Mesenchymal stem cell (in vitro differentiated cells and primary cell): Measurements from ENCODE around the gene BPHL. TPM values are rescaled to one million over a fixed set of nuclear protein-coding genes. Genes with fewer than 3 reads are reported as not detected.

ENCODE experiments used
- DNase-seq: peaks from one replicate; pipeline ENCODE4 v3.0.0-alpha.2; 2013
- H2AFZ ChIP-seq: one replicate; pipeline ENCODE4 v1.6.1; 2013; ENCODE audit warnings: low read depth, mild to moderate bottlenecking, control low read depth, inconsistent platforms, low read length, moderate library complexity
- H2AK5ac ChIP-seq: 2 replicates; pipeline ENCODE4 v1.6.1; 2013; ENCODE audit warnings: low read length, moderate library complexity, mild to moderate bottlenecking, inconsistent platforms; ENCODE audit not compliant: severe bottlenecking
- H2BK120ac ChIP-seq: one replicate; pipeline ENCODE4 v1.6.1; 2013; ENCODE audit warnings: low read depth, mild to moderate bottlenecking, inconsistent platforms, low read length, moderate library complexity
- H2BK12ac ChIP-seq, 2 experiments: one replicate each; pipeline ENCODE4 v1.6.1; 2013; ENCODE audit warnings: inconsistent platforms in 2 of 2, low read length in 2 of 2, mild to moderate bottlenecking in 2 of 2, moderate library complexity in 2 of 2, control low read depth in 1 of 2
- H2BK15ac ChIP-seq: one replicate; pipeline ENCODE4 v1.6.1; 2013; ENCODE audit warnings: mild to moderate bottlenecking, low read depth, inconsistent platforms; ENCODE audit not compliant: poor library complexity, severe bottlenecking
- H2BK5ac ChIP-seq: 2 replicates; pipeline ENCODE4 v1.6.1; 2013; ENCODE audit warnings: low read depth, mild to moderate bottlenecking, low read length, control low read depth, inconsistent platforms; ENCODE audit not compliant: poor library complexity, severe bottlenecking
- H3K14ac ChIP-seq, 2 experiments: one replicate each; pipeline ENCODE4 v1.6.1; 2013; ENCODE audit warnings: inconsistent platforms in 2 of 2, low read length in 2 of 2, control low read depth in 1 of 2, mild to moderate bottlenecking in 1 of 2, moderate library complexity in 1 of 2
- H3K18ac ChIP-seq, 2 experiments: one replicate each; pipeline ENCODE4 v1.6.1; 2013; ENCODE audit warnings: inconsistent platforms in 2 of 2, low read length in 2 of 2, control low read depth in 1 of 2, low read depth in 1 of 2, mild to moderate bottlenecking in 1 of 2
- H3K23ac ChIP-seq, 2 experiments: one replicate each; pipeline ENCODE4 v1.6.1; 2013; ENCODE audit warnings: inconsistent platforms in 2 of 2, low read length in 2 of 2, mild to moderate bottlenecking in 2 of 2, moderate library complexity in 2 of 2, control low read depth in 1 of 2
- H3K27ac ChIP-seq: 2 replicates; pipeline ENCODE4 v1.5.1; 2013; ENCODE audit warnings: mild to moderate bottlenecking, moderate library complexity, low read length, control low read depth, inconsistent platforms; ENCODE audit not compliant: poor library complexity, severe bottlenecking
- H3K27me3 ChIP-seq, 2 experiments: 2 replicates each; pipeline versions ENCODE4 v1.6.1 to v1.7.0; 2013; ENCODE audit warnings: low read length in 2 of 2, mild to moderate bottlenecking in 2 of 2, moderate library complexity in 2 of 2, control low read depth in 1 of 2, inconsistent platforms in 1 of 2; ENCODE audit not compliant: control insufficient read depth in 1 of 2, insufficient read depth in 1 of 2
- H3K36me3 ChIP-seq, 2 experiments: 2 replicates each; pipeline versions ENCODE4 v1.6.1 to v1.7.0; 2013; ENCODE audit warnings: low read length in 2 of 2, control low read depth in 1 of 2, inconsistent platforms in 1 of 2, low read depth in 1 of 2, mild to moderate bottlenecking in 1 of 2; ENCODE audit not compliant: insufficient read depth in 2 of 2, control insufficient read depth in 1 of 2
- H3K4ac ChIP-seq, 2 experiments: one replicate each; pipeline ENCODE4 v1.6.1; 2013; ENCODE audit warnings: inconsistent platforms in 2 of 2, low read length in 2 of 2, mild to moderate bottlenecking in 2 of 2, moderate library complexity in 2 of 2, control low read depth in 1 of 2, low read depth in 1 of 2
- H3K4me1 ChIP-seq: 2 replicates; pipeline ENCODE4 v1.6.1; 2013; ENCODE audit warnings: low read depth, low read length, control low read depth; ENCODE audit not compliant: control insufficient read depth, insufficient read depth
- H3K4me2 ChIP-seq: 2 replicates; pipeline ENCODE4 v1.6.1; 2013; ENCODE audit warnings: low read length, mild to moderate bottlenecking, inconsistent platforms; ENCODE audit not compliant: poor library complexity, severe bottlenecking
- H3K4me3 ChIP-seq, 2 experiments: 2 replicates each; pipeline versions ENCODE4 v1.5.1 to v1.7.0; 2013; ENCODE audit warnings: low read length in 2 of 2, mild to moderate bottlenecking in 2 of 2, control low read depth in 1 of 2, low read depth in 1 of 2; ENCODE audit not compliant: insufficient read depth in 1 of 2
- H3K79me1 ChIP-seq: replicated peaks from 2 replicates; pipeline ENCODE4 v1.6.1; 2013; ENCODE audit warnings: mild to moderate bottlenecking, control low read depth, low read length, inconsistent platforms; ENCODE audit not compliant: poor library complexity, severe bottlenecking
- H3K9ac ChIP-seq: 2 replicates; pipeline ENCODE4 v1.7.0; 2013; ENCODE audit warnings: mild to moderate bottlenecking, low read length, moderate library complexity
- H3K9me3 ChIP-seq: 2 replicates; pipeline ENCODE4 v1.7.0; 2013; ENCODE audit warnings: mild to moderate bottlenecking, low read length; ENCODE audit not compliant: control insufficient read depth
- H4K8ac ChIP-seq: one replicate; pipeline ENCODE4 v1.6.1; 2013; ENCODE audit warnings: inconsistent platforms, mild to moderate bottlenecking, low read length, moderate library complexity
- H4K91ac ChIP-seq: one replicate; pipeline ENCODE4 v1.6.1; 2013; ENCODE audit warnings: mild to moderate bottlenecking, low read length, inconsistent platforms
- WGBS: methylation state at CpG from one replicate; pipeline ENCODE4 v1.1.7; 2013; ENCODE audit warnings: mixed read lengths; 5-methylcytosine and 5-hydroxymethylcytosine counted together
- small RNA-seq: library from polyadenylated mRNA; stranded (forward); fragments of <200 nt; extraction: miRNeasy Mini kit (QIAGEN cat#:217004); gene quantifications from one replicate; pipeline ENCODE3, GENCODE V24; 2013; ENCODE audit warnings: low read depth

BPHL gene

GRCh38 chr6:3200682-3201081 lies 82.2 kb downstream of the BPHL start:
- H2BK5ac ChIP-seq: no peak overlapping the region
- no peak overlapping the region for H3K18ac ChIP-seq
- H3K14ac ChIP-seq: no peak overlapping the region
- no peak overlapping the region for H4K91ac ChIP-seq
- no peak overlapping the region for H3K27ac ChIP-seq
- H3K4me1 ChIP-seq: peaks cover 5% of the 10 kb centered on the region
- no peak overlapping the region for H3K4me3 ChIP-seq
- no peak overlapping the region for H2BK15ac ChIP-seq
- no peak overlapping the region for H3K4me2 ChIP-seq
- no peak overlapping the region for H2AFZ ChIP-seq
- peaks cover 0 to 11% of the 10 kb centered on the region in 2 experiments for H3K27me3 ChIP-seq
- no peak overlapping the region for H3K4ac ChIP-seq
- no peaks in the 10 kb centered on the region for H3K79me1 ChIP-seq
- H2BK12ac ChIP-seq: no peak overlapping the region
- H3K9me3 ChIP-seq: peaks cover 6% of the 10 kb centered on the region
- H3K36me3 ChIP-seq: no peaks in the 10 kb centered on the region
- no peak overlapping the region for H2AK5ac ChIP-seq
- no peak for DNase-seq
- H3K23ac ChIP-seq: no peak overlapping the region
- H4K8ac ChIP-seq: no peak overlapping the region
- H3K9ac ChIP-seq: no peak overlapping the region
- no peak overlapping the region for H2BK120ac ChIP-seq

- Histone ChIP-seq H2BK15ac (no peak overlapping the region), H2BK5ac (no peak overlapping the region), H2BK12ac (no peak overlapping the region), H3K4ac (no peak overlapping the region), H3K36me3 (no peaks in the 10 kb centered on the region), H2BK120ac (no peak overlapping the region), H3K23ac (no peak overlapping the region), H3K4me2 (no peak overlapping the region), H3K18ac (no peak overlapping the region), H3K14ac (no peak overlapping the region), H3K9me3 (peaks cover 6% of the 10 kb centered on the region), H4K8ac (no peak overlapping the region), H4K91ac (no peak overlapping the region), H2AK5ac (no peak overlapping the region), H3K4me1 (no peaks in the 10 kb centered on the region), H3K9ac (no peak overlapping the region), H2AFZ (no peak overlapping the region), H3K79me1 (no peaks in the 10 kb centered on the region), H3K27me3 (peaks cover 0 to 11% of the 10 kb centered on the region in 2 experiments), H3K27ac (no peak overlapping the region), H3K4me3 (no peak overlapping the region)
- WGBS: 97% methylated on average over 1 of the region's 2 CpGs
- no peak for DNase-seq
Measured at GRCh38 chr6:3201388-3201787, 82.9 kb downstream of the BPHL start.

Small RNA genes within 50 kb of the gene (small RNA-seq; reads per million reads assigned to genes)
- gene RNA5SP201: not detected
